ENCODE data around the gene INHA. TPM values are rescaled to one million over a fixed set of nuclear protein-coding genes. Genes with fewer than 3 reads are reported as not detected.

INHA gene
- total RNA-seq, 1 donor from 2014 or later, result under 0.01 TPM

- DNase-seq (ENCODE audit: low read depth) (no peak), FAIRE-seq (no peak)
- TF ChIP-seq CTCF (IDR thresholded peaks at IDR 0.05; ENCODE audit: insufficient read depth, low read length, severe bottlenecking), result no peak
- Histone ChIP-seq H3K36me3 (ENCODE audit: control insufficient read depth, insufficient read depth, low read length) (peaks cover 20% of the 10 kb centered on the region), H3K4me3 (ENCODE audit: low read depth, low read length) (no peak overlapping the region), H3K27me3 (ENCODE audit: control insufficient read depth, insufficient read depth, low read length) (no peaks in the 10 kb centered on the region)
These were observed 43.8 kb downstream of the INHA start for GRCh38 chr2:219615894-219616293.

GRCh38 chr2:219616550-219616949, 44.4 kb downstream of the INHA start:
- Histone ChIP-seq H3K27me3 (ENCODE audit: control insufficient read depth, insufficient read depth, low read length) (no peaks in the 10 kb centered on the region), H3K36me3 (ENCODE audit: control insufficient read depth, insufficient read depth, low read length) (peaks cover 20% of the 10 kb centered on the region), H3K4me3 (ENCODE audit: low read depth, low read length) (no peak overlapping the region)
- no peak for TF ChIP-seq CTCF (IDR thresholded peaks at IDR 0.05; ENCODE audit: insufficient read depth, low read length, severe bottlenecking)
- no peak for DNase-seq (ENCODE audit: low read depth)
- no peak for FAIRE-seq

- TF ChIP-seq CTCF (IDR thresholded peaks at IDR 0.05; ENCODE audit: insufficient read depth, low read length, severe bottlenecking), result no peak
- H3K4me3 ChIP-seq (ENCODE audit: low read depth, low read length), result no peak overlapping the region
- FAIRE-seq (no peak), DNase-seq (ENCODE audit: low read depth) (no peak)
- no peaks in the 10 kb centered on the region for H3K27me3 ChIP-seq (ENCODE audit: control insufficient read depth, insufficient read depth, low read length)
- H3K36me3 ChIP-seq (ENCODE audit: control insufficient read depth, insufficient read depth, low read length), result peaks cover 13% of the 10 kb centered on the region
These were observed 46.6 kb downstream of the INHA start for GRCh38 chr2:219618733-219619122.

GRCh38 chr2:219619235-219619634, 47.1 kb downstream of the INHA start:
- no peak for DNase-seq (ENCODE audit: low read depth)
- Histone ChIP-seq H3K27me3 (ENCODE audit: control insufficient read depth, insufficient read depth, low read length) (no peaks in the 10 kb centered on the region), H3K36me3 (ENCODE audit: control insufficient read depth, insufficient read depth, low read length) (peaks cover 11% of the 10 kb centered on the region), H3K4me3 (ENCODE audit: low read depth, low read length) (no peak overlapping the region)
- FAIRE-seq, result no peak
- TF ChIP-seq CTCF (IDR thresholded peaks at IDR 0.05; ENCODE audit: insufficient read depth, low read length, severe bottlenecking), result no peak

GRCh38 chr2:219620546-219620945, 48.4 kb downstream of the INHA start:
- no peak for FAIRE-seq
- no peak for TF ChIP-seq CTCF (IDR thresholded peaks at IDR 0.05; ENCODE audit: insufficient read depth, low read length, severe bottlenecking)
- DNase-seq (ENCODE audit: low read depth), result no peak
- peaks cover 7% of the 10 kb centered on the region for H3K36me3 ChIP-seq (ENCODE audit: control insufficient read depth, insufficient read depth, low read length)
- H3K4me3 ChIP-seq (ENCODE audit: low read depth, low read length), result no peak overlapping the region
- H3K27me3 ChIP-seq (ENCODE audit: control insufficient read depth, insufficient read depth, low read length), result peaks cover 3% of the 10 kb centered on the region

GRCh38 chr2:219621935-219622334, 49.8 kb downstream of the INHA start:
- Histone ChIP-seq H3K27me3 (ENCODE audit: control insufficient read depth, insufficient read depth, low read length) (peaks cover 3% of the 10 kb centered on the region), H3K4me3 (ENCODE audit: low read depth, low read length) (no peak overlapping the region), H3K36me3 (ENCODE audit: control insufficient read depth, insufficient read depth, low read length) (no peaks in the 10 kb centered on the region)
- FAIRE-seq (no peak), DNase-seq (ENCODE audit: low read depth) (no peak)
- no peak for TF ChIP-seq CTCF (IDR thresholded peaks at IDR 0.05; ENCODE audit: insufficient read depth, low read length, severe bottlenecking)
